Common myeloid progenitor, CD34-positive (primary cell): ENCODE results near the gene HSF4.

Experiments
- CTCF ChIA-PET: fragments of 350-600 bp; sonication (Branson Sonifier 250); formaldehyde crosslinking; loops from one replicate; lab custom pipeline; 2021; ENCODE audit warnings: antibody characterized with exemption; lab: Charles Lee
- POLR2A ChIA-PET: fragments of 350-600 bp; sonication (Branson Sonifier 250); formaldehyde crosslinking; loops from one replicate; lab custom pipeline; 2021; ENCODE audit warnings: antibody characterized with exemption; lab: Charles Lee
- DNase-seq, 3 donors: peaks; one replicate each; pipeline versions ENCODE4 v3.0.0 to v3.0.0-alpha.2; 2013
- H3K27ac ChIP-seq, 2 experiments: 1 replicate in 1 of 2; 2 replicates in 1 of 2; pipeline ENCODE4 v1.7.0; 2013; ENCODE audit warnings: inconsistent platforms in 2 of 2, low read length in 2 of 2, mild to moderate bottlenecking in 2 of 2, low read depth in 1 of 2, moderate library complexity in 1 of 2; ENCODE audit not compliant: severe bottlenecking in 2 of 2, insufficient read depth in 1 of 2, poor library complexity in 1 of 2
- H3K27me3 ChIP-seq, 5 experiments: replicated peaks in 2 of 5; 1 replicate in 3 of 5; 2 replicates in 2 of 5; pipeline versions ENCODE4 v1.6.1 to v1.7.0; 2013; ENCODE audit warnings: low read length in 4 of 5, mild to moderate bottlenecking in 2 of 5, moderate library complexity in 2 of 5, inconsistent platforms in 1 of 5; ENCODE audit not compliant: insufficient read depth in 5 of 5, control insufficient read depth in 4 of 5
- H3K36me3 ChIP-seq, 4 experiments: 1 replicate in 2 of 4; 2 replicates in 2 of 4; pipeline versions ENCODE4 v1.6.1 to v1.7.0; 2013; ENCODE audit warnings: low read length in 3 of 4, control low read depth in 1 of 4, mild to moderate bottlenecking in 1 of 4; ENCODE audit not compliant: control insufficient read depth in 4 of 4, insufficient read depth in 4 of 4
- H3K4me1 ChIP-seq, 4 experiments: 1 replicate in 3 of 4; 2 replicates in 1 of 4; pipeline versions ENCODE4 v1.6.1 to v1.7.1; 2013; ENCODE audit warnings: low read length in 3 of 4, mild to moderate bottlenecking in 3 of 4, control low read depth in 1 of 4, inconsistent platforms in 1 of 4, moderate library complexity in 1 of 4; ENCODE audit not compliant: control insufficient read depth in 4 of 4, insufficient read depth in 4 of 4; ENCODE audit errors: control extremely low read depth in 1 of 4
- H3K4me3 ChIP-seq, 7 experiments: 1 replicate in 4 of 7; 2 replicates in 3 of 7; pipeline versions ENCODE4 v1.5.1 to v1.7.0; 2013; ENCODE audit warnings: mild to moderate bottlenecking in 7 of 7, low read length in 6 of 7, moderate library complexity in 6 of 7, inconsistent platforms in 2 of 7, low read depth in 2 of 7, control low read depth in 1 of 7; ENCODE audit not compliant: insufficient read depth in 4 of 7, control insufficient read depth in 1 of 7; ENCODE audit errors: extremely low read depth in 1 of 7
- H3K9me3 ChIP-seq, 5 experiments: 1 replicate in 4 of 5; 2 replicates in 1 of 5; pipeline versions ENCODE4 v1.6.1 to v1.7.1; 2013; ENCODE audit warnings: low read length in 4 of 5, mild to moderate bottlenecking in 2 of 5, inconsistent platforms in 1 of 5, low read depth in 1 of 5, moderate library complexity in 1 of 5; ENCODE audit not compliant: control insufficient read depth in 4 of 5, insufficient read depth in 2 of 5; ENCODE audit errors: control extremely low read depth in 1 of 5
- WGBS: methylation state at CpG from one replicate; pipeline ENCODE4 v1.1.5; 2013; ENCODE audit not compliant: insufficient coverage; 5-methylcytosine and 5-hydroxymethylcytosine counted together

Gene HSF4

DNA sequence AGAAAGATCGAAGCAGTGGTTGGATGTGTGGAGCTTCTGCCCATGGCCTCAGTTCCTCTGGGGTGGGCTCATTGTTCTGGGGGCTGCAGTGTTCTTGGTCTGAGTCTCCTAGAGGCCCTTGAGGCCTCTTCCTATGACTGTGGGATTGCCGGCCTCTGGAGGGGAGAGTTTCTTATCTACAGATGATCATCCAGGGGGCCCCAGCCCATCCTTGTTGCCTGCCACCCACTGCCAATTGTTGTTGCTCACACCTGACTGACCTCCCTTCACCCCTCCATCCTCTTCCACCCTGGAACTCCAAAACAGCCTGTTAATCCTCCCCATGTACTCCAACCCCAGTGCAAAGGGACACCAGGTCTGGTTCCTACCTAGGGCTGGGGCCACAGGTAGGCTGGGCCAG is 19.6 kb upstream of the HSF4 start:
- POLR2A ChIA-PET: no interaction called here
- CTCF ChIA-PET: interaction anchor here (1.0 to 2.4 kb wide), 8 partner anchors 10 to 167 kb away, joined by 3 to 11 read pairs (median 3); no protein-coding TSS in a partner anchor
- DNase-seq: no peak
- H3K27me3 ChIP-seq: peaks cover 0 to 13% (median 0%) of the 10 kb centered on the region in 5 experiments
- H3K9me3 ChIP-seq: no peaks in the 10 kb centered on the region
- peaks cover 0 to 2% (median 0%) of the 10 kb centered on the region in 4 experiments for H3K4me1 ChIP-seq
- H3K4me3 ChIP-seq: no peak overlapping the region
- peaks cover 20 to 90% (median 77%) of the 10 kb centered on the region in 4 experiments for H3K36me3 ChIP-seq
- WGBS: 83% methylated on average over 1 of the region's 2 CpGs
- no peak overlapping the region for H3K27ac ChIP-seq

DNA sequence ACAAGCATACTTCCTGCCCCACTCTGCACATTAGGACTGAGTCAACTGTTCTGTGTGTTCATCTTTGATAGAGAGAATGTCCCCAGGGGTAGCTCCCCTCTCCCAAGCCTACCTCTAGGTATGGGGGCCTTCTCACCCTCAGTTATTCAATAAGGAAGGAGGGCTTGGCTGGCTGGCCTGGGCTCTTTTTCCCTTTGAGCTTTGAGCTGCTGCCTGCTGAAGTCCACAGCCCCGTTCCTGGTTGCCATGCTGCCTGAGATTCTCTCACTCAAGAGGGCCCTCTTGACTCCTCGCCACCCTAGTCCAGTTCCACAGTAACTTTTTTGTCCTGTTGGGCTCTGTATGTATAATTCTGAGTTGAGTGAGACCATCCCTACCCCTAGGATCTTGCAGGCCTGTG is 18.8 kb upstream of the HSF4 start:
- Histone ChIP-seq H3K9me3 (no peaks in the 10 kb centered on the region), H3K4me3 (no peak overlapping the region), H3K27ac (no peak overlapping the region), H3K36me3 (peaks cover 15 to 82% (median 71%) of the 10 kb centered on the region in 4 experiments), H3K4me1 (peaks cover 0 to 9% (median 5%) of the 10 kb centered on the region in 4 experiments), H3K27me3 (peaks cover 0 to 15% (median 0%) of the 10 kb centered on the region in 5 experiments)
- WGBS: 100% methylated on average over 2 of the region's 2 CpGs
- ChIA-PET CTCF (interaction anchor here (1.3 to 2.4 kb wide), 2 partner anchors 9 to 12 kb away, joined by 3 to 11 read pairs; no protein-coding TSS in a partner anchor), POLR2A (no interaction called here)
- no peak for DNase-seq

DNA sequence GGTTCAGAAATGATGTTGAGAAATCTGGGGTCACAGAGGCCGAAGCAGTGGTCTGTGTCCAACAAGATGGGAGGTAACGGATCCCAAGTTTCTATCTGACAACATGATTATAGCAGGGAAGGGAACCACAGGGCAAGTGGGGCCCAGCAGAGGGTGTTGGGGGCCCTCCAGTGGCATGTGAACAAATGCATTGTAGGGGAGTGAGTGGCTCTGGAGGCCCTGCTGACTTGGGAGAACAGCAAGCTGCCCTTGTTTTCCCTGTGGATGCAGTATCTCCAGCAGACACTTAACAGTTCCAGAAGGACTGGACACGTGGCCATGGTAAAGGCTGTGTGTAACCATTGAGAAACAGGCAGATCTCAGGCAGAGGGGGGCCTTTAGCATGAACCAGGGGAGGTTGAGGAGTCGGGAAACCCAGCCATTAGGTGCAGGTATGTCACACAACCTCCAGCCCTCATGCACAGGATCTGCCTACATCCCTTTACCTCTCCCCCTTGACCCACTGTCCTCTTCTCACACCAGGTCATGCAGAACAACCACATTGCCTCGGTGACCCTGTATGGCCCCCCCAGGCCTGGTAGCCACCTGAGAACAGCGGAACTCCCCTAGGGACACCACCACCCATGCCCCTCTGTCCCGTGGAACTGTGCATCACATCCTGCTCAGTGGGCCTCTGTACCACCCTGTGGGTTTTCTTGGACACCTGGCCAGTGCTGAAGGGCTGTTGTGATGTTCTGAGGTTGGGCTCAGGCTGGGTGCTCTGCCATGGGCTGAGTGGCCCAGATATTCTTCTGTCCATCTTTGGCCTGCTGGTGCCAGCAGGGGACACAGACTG is 17.8 kb upstream of the HSF4 start:
- no peaks in the 10 kb centered on the region for H3K9me3 ChIP-seq
- H3K27ac ChIP-seq: no peak overlapping the region
- H3K36me3 ChIP-seq: peaks cover 13 to 72% (median 62%) of the 10 kb centered on the region in 4 experiments
- CTCF ChIA-PET: no interaction called here
- H3K4me1 ChIP-seq: peaks cover 0 to 11% (median 10%) of the 10 kb centered on the region in 4 experiments
- no peak for DNase-seq
- peaks cover 0 to 17% (median 0%) of the 10 kb centered on the region in 5 experiments for H3K27me3 ChIP-seq
- no peak overlapping the region for H3K4me3 ChIP-seq
- WGBS: 89% methylated on average over 7 of the region's 7 CpGs
- POLR2A ChIA-PET: no interaction called here

DNA sequence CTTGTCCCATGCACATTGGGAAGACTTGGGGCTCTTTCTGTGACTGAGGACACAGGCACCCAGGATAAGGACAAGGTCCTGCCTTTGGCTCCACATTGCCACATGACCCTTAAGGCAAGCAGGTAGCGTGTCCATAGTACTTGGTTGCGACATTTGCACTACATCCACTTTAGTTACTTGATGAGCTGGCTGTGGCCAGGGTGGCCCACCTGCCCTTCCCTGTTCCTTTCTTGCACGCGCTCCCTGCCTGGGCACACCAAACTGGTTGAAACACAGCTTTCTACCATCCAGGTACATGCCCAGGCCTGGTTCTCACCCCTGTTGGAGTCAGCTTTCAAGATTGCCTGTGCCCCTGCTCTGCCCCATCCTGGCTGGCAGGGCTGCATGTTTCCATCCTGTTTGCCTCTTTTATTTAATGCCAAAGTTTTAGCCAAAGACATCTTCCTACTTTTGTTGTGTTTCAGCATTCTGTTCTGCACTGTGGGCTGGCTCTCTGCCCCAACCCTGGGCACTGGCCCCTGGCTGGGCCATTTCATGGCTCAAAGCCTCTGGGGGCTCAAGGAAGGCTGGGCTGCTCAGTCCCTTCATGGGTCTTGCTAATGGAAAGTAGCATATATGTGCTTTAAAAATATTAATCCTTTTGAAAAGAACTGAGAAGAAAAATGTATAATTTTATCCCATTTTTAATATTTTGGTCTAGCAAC is 17.0 kb upstream of the HSF4 start:
- 97% methylated on average over 4 of the region's 4 CpGs for WGBS
- Histone ChIP-seq H3K4me1 (peaks cover 0 to 11% (median 10%) of the 10 kb centered on the region in 4 experiments), H3K27ac (no peak overlapping the region), H3K4me3 (no peak overlapping the region), H3K36me3 (peaks cover 13 to 64% (median 54%) of the 10 kb centered on the region in 4 experiments), H3K27me3 (peaks cover 0 to 17% (median 0%) of the 10 kb centered on the region in 5 experiments), H3K9me3 (no peaks in the 10 kb centered on the region)
- CTCF ChIA-PET: no interaction called here
- DNase-seq: no peak
- POLR2A ChIA-PET: no interaction called here

DNA sequence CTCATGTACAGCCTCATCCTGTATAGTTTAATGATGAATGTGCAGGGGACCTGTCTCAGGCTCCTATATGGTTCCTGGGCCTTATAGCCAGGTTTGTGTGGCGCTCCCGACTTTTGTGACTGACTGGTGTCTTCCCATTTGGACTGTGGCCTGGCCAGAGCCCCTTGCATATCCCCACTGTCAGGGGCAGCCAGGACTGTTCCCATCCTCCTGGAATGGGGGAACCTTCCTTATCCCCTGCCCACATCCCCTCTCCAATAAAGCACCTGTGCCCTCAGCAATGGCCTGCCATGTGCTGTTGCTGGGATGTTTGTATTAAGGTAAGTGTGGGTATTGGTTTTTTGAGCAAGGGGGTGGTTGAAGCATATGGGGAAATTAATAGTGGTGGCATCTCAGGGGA is 16.3 kb upstream of the HSF4 start:
- Histone ChIP-seq H3K27ac (no peak overlapping the region), H3K4me3 (no peak overlapping the region), H3K9me3 (no peaks in the 10 kb centered on the region), H3K36me3 (peaks cover 13 to 58% (median 49%) of the 10 kb centered on the region in 4 experiments), H3K4me1 (peaks cover 0 to 11% (median 10%) of the 10 kb centered on the region in 4 experiments), H3K27me3 (peaks cover 0 to 17% (median 3%) of the 10 kb centered on the region in 5 experiments)
- ChIA-PET POLR2A (no interaction called here), CTCF (interaction anchor here (3.9 kb wide), 1 partner anchor 9 kb away, joined by 19 read pairs; no protein-coding TSS in a partner anchor)
- 89% methylated on average over 2 of the region's 2 CpGs for WGBS
- no peak for DNase-seq

DNA sequence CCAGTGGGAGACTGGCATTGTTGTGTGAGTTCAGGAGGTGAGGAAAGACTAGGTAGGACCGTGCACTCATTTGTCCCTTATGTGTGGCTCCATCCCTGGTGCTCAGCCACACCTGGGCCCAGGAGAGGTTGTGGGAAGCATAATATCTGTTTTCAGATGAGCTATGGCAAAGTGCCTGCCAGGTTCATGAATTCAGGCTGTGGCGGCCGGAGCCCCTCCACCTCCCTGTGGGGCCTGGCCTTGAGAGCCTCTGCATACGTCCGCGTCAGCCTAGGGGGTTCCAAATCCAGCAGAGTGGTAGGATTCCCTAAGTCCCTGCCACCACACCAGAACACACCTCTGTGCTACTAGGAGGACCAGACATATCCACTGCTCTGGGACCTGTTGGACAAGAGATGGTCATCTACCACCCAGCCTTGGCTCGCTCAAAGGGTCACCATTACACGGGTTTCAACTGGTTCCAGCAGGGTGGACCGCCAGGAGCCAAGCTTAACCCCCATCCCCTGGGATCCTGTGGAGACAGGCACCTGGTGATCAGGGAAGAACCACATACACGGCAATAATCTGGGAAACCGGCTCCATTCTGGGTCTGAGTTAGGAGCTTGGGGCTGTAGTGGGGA is 15.8 kb upstream of the HSF4 start:
- peaks cover 10 to 53% (median 45%) of the 10 kb centered on the region in 4 experiments for H3K36me3 ChIP-seq
- CTCF ChIA-PET: interaction anchor here (1.1 to 3.9 kb wide), 4 partner anchors 9 to 131 kb away, joined by 3 to 19 read pairs (median 4); no protein-coding TSS in a partner anchor

More for the DNA sequence above, 15.8 kb upstream of the HSF4 start:
- H3K27ac ChIP-seq: no peak overlapping the region
- POLR2A ChIA-PET: no interaction called here
- no peak overlapping the region for H3K4me3 ChIP-seq
- peaks cover 0 to 17% (median 3%) of the 10 kb centered on the region in 5 experiments for H3K27me3 ChIP-seq
- H3K4me1 ChIP-seq: peaks cover 0 to 15% (median 13%) of the 10 kb centered on the region in 4 experiments
- 100% methylated on average over 10 of the region's 11 CpGs for WGBS
- no peak for DNase-seq
- H3K9me3 ChIP-seq: no peaks in the 10 kb centered on the region
